Mesodermal cell (in vitro differentiated cells): ENCODE results near the gene PARP15.

Experiments used
- H3K27ac ChIP-seq: 2 replicates; pipeline ENCODE4 v1.7.0; 2013; ENCODE audit warnings: mild to moderate bottlenecking, low read depth, low read length, moderate library complexity; ENCODE audit not compliant: severe bottlenecking
- H3K36me3 ChIP-seq: 2 replicates; pipeline ENCODE4 v1.7.1; 2013; ENCODE audit warnings: mild to moderate bottlenecking, low read length, moderate library complexity; ENCODE audit not compliant: control insufficient read depth, insufficient read depth
- H3K4me1 ChIP-seq: one replicate; pipeline ENCODE4 v1.7.1; 2013; ENCODE audit warnings: mild to moderate bottlenecking, low read length; ENCODE audit not compliant: insufficient read depth, control insufficient read depth, poor library complexity, severe bottlenecking
- H3K4me3 ChIP-seq: 2 replicates; pipeline ENCODE4 v1.7.0; 2013; ENCODE audit warnings: low read length, control low read depth, mild to moderate bottlenecking; ENCODE audit not compliant: insufficient read depth, poor library complexity, severe bottlenecking; ENCODE audit errors: extremely low read depth
- H3K9me3 ChIP-seq: 2 replicates; pipeline ENCODE4 v1.7.1; 2013; ENCODE audit warnings: mild to moderate bottlenecking, low read length, moderate library complexity; ENCODE audit not compliant: control insufficient read depth
- WGBS, 2 experiments: methylation state at CpG; one replicate each; pipeline ENCODE4 v1.1.5; 2013; ENCODE audit warnings: missing lambda C conversion rate in 2 of 2; ENCODE audit not compliant: insufficient coverage in 2 of 2; 5-methylcytosine and 5-hydroxymethylcytosine counted together

The PARP15 gene

DNA sequence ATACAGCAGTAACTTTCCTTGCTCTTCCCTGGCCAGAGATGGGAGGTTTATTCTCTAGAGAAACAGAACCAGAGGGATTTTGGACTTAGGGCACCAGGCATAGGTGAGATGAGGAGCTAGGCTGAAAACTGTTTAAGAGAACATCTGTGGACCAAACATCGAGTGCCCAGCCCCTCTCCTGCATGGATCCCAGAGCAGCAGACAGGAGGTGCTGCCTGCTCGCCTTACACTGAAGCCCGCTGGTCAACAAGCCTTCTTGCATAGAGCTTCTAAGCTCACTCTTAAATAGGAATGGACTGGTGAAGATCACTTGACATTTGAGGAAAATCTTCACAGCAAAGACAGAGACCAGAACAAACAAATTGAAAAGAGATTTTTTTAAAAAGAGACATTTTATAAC lies 41.2 kb downstream of the PARP15 start:
- H3K36me3 ChIP-seq = no peaks in the 10 kb centered on the region
- H3K27ac ChIP-seq = no peak overlapping the region
- H3K4me1 ChIP-seq = no peaks in the 10 kb centered on the region
- H3K9me3 ChIP-seq = no peaks in the 10 kb centered on the region
- 77 to 86% methylated on average over 2 to 3 of the region's 3 CpGs for WGBS, 2 experiments
- no peak overlapping the region for H3K4me3 ChIP-seq

DNA sequence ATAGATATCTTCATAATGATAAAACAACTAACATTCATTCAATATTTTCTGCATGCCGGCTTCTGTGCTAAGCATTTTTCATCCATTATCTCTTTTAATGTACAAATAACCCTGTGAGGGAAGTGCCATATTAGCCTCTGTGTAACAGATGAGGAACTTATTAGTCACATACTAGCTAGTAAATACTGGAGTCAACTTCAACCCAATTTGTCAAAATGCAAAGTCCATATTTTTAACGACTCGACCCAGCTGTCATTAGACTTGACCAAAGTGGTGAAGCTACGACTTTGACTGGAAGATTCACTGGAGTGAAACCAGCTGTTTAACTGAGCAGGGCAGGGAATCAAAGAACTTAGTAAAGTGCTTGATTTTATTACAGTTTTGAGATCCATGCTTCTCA lies 41.6 kb downstream of the PARP15 start:
- no peak overlapping the region for H3K27ac ChIP-seq
- H3K9me3 ChIP-seq = no peaks in the 10 kb centered on the region
- WGBS, 2 experiments = 91 to 100% methylated on average over 2 to 3 of the region's 4 CpGs
- H3K4me3 ChIP-seq = no peak overlapping the region
- no peaks in the 10 kb centered on the region for H3K4me1 ChIP-seq
- no peaks in the 10 kb centered on the region for H3K36me3 ChIP-seq

DNA sequence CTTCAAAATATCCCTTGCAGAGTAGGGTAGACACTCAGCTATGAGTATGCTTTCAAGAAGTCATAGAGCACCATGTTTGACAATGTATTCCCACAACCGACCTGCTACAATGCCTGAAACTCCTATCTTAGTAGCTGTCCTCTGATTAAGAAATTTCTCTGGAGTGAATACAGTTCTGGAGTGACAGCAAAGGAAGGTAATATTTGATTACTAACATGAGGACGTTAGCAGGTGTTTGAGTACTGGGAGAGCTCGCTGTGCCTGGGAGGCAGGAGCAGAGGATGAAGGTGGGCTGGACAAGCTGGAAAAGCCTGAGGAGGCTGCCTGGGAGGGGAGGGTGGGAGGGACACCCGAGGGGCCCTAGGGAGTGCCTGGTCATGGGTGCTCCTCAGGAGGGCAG lies 42.9 kb downstream of the PARP15 start:
- no peak overlapping the region for H3K4me3 ChIP-seq
- no peaks in the 10 kb centered on the region for H3K9me3 ChIP-seq
- H3K36me3 ChIP-seq = no peaks in the 10 kb centered on the region
- 80 to 82% methylated on average over 3 of the region's 4 CpGs for WGBS, 2 experiments
- H3K4me1 ChIP-seq = no peaks in the 10 kb centered on the region
- no peak overlapping the region for H3K27ac ChIP-seq

DNA sequence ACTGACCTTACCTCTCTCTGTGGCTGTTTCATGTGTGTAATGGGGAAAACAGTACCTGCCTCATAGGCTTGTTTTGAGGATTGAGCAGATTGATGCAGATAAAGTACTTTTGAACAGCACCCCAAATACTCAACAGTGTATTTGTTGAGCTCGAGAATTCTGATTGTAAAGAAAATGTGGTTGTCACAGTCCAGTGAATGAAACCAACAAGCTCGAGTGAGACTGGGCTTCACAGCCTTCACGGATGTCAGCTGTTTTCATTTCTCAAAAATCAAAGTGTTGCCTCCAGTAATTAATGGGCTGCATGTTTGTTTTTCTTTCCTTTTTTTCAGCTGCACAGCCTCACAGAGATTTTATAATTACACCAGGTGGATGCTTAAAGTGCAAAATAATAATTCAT lies 43.7 kb downstream of the PARP15 start:
- Histone ChIP-seq H3K27ac (no peak overlapping the region), H3K36me3 (no peaks in the 10 kb centered on the region), H3K4me1 (no peaks in the 10 kb centered on the region), H3K9me3 (no peaks in the 10 kb centered on the region), H3K4me3 (no peak overlapping the region)
- WGBS, 2 experiments = 100% methylated on average over 1 of the region's 3 CpGs; no CpG with 5 or more reads in 1 of the 2 experiments

DNA sequence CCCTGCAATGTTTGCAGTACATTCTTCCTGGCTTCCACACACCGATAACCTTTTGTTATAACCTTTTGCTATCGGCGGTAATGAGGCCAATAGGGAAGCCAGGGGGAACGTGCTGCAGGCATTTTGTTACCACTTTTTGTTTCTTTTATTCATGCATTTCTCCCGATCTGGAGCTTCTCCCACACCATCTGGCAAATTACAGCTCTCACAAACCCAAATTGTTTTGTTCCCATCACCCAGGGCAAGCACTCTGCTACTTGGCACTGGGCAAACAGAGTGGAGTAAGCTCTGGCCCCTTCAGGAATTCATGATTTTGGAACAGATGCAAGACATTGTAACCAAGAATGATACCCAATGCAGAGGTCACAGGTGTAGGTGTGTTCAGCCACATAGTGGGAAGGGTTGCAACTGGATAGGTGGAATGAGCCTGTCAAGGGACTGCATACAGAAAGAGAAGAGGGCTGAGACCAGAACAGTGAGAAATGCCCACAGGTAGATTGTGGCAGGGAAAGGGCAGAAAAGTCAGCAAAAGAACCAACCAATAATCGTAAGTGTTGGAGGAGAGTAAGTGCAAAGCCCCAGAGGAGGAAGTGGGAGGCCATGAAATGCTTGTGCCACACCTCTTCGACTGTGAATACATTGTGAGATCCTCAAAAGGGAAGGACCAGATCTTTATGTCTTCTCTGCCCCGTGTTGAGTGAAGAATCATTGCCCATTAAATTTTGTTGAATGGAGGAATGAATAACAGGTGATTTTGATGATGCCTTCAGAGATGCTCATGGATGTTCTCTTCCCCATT lies 45.8 kb downstream of the PARP15 start:
- 85 to 93% methylated on average over 7 to 8 of the region's 8 CpGs for WGBS, 2 experiments
- no peaks in the 10 kb centered on the region for H3K9me3 ChIP-seq
- H3K4me3 ChIP-seq = no peak overlapping the region

DNA sequence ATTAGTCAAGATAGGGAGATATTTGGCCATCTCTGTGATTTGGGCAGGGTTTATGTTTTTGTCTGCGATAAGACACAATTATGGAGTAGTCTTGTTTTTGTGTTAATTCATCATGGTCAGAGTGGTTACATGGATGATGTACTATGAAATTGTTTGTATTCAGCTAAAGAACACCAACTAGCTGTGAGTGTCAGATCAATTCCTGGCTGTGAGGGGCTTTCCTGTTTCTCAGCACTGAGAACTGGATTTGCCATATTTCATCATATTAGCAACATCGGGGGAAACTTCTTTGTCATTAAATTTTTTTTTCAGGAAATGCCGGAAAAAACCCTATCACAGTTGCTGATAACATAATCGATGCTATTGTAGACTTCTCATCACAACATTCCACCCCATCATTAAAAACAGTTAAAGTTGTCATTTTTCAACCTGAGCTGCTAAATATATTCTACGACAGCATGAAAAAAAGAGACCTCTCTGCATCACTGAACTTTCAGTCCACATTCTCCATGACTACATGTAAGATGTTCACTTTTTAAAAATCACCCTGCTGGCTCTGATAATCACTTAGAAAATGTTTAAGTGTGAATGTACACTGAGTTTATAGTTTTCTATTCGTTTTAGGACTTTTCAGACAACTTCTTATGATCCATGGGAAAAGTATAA lies 49.2 kb downstream of the PARP15 start:
- Histone ChIP-seq H3K4me3 (no peak overlapping the region), H3K27ac (no peak overlapping the region), H3K4me1 (no peaks in the 10 kb centered on the region), H3K36me3 (no peaks in the 10 kb centered on the region), H3K9me3 (peaks cover 6% of the 10 kb centered on the region)
- WGBS, 2 experiments = 85 to 90% methylated on average over 5 to 6 of the region's 6 CpGs

More for the DNA sequence above, 45.8 kb downstream of the PARP15 start:
- Histone ChIP-seq H3K27ac (no peak overlapping the region), H3K4me1 (no peaks in the 10 kb centered on the region), H3K36me3 (no peaks in the 10 kb centered on the region)

DNA sequence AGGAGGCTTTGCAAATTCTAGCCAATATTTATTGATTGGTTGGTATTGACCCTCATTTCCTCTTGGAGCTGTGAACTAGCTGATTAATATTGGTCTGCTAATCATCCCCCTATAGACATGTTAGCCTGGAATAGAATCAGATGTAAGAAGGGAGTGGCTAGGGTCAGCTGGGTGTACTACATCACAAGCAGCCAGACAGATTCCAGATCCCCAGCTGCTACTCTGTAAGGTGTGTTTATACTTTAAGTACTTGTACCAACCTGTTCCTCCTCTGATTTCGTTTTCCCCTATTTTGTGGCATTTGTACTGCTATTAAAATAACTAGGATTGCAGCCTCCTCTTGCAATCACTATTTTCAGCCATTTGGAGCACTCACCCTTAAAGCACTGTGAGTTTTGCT lies 49.9 kb downstream of the PARP15 start:
- WGBS, 2 experiments = no CpG with 5 or more reads among the region's 1 CpG
- Histone ChIP-seq H3K4me3 (no peak overlapping the region), H3K27ac (no peak overlapping the region), H3K4me1 (no peaks in the 10 kb centered on the region), H3K36me3 (no peaks in the 10 kb centered on the region), H3K9me3 (peaks cover 6% of the 10 kb centered on the region)

DNA sequence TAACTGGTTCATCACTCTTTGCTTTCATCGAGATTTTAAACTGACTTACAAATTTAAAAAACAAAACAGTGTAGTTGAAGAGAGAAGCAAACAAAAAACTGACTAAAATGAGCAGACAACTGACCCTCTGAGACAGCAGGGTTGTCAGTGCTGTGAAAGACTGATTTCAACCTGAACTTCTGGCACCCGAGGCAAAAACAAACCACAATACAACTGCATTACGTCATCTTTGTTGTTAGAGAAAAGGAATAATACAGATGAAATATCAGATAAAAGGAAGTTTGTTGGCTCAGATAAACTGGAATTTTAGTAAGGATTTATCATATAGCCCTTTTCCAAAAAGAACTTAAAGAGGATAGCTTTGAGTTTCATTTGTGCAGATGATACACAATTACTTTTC lies 51.1 kb downstream of the PARP15 start:
- no CpG with 5 or more reads among the region's 3 CpGs for WGBS, 2 experiments
- Histone ChIP-seq H3K4me3 (no peak overlapping the region), H3K9me3 (peaks cover 6% of the 10 kb centered on the region)

DNA sequence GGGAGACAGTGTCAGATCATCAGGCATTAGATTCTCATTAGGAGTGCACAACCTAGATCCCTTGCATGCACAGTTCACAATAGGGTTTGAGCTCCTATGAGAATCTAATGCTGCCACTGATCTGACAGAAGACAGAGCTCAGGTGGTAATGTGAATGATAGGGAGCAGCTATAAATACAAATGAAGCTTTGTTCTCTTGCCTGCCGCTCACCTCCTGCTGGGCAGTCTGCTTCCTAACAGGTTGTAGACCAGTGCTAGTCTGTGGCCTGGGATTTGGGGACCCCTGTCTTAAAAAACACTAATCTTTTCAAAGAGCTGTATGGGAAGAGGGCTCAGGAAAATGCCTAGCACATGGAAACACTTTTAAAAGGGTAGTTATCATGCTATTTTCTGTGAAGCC lies 52.3 kb downstream of the PARP15 start:
- Histone ChIP-seq H3K4me1 (no peaks in the 10 kb centered on the region), H3K9me3 (peaks cover 6% of the 10 kb centered on the region), H3K4me3 (no peak overlapping the region), H3K27ac (no peak overlapping the region), H3K36me3 (no peaks in the 10 kb centered on the region)
- WGBS, 2 experiments = 86 to 100% methylated on average over 1 of the region's 1 CpG

More for the DNA sequence above, 51.1 kb downstream of the PARP15 start:
- Histone ChIP-seq H3K27ac (no peak overlapping the region), H3K4me1 (no peaks in the 10 kb centered on the region), H3K36me3 (no peaks in the 10 kb centered on the region)

DNA sequence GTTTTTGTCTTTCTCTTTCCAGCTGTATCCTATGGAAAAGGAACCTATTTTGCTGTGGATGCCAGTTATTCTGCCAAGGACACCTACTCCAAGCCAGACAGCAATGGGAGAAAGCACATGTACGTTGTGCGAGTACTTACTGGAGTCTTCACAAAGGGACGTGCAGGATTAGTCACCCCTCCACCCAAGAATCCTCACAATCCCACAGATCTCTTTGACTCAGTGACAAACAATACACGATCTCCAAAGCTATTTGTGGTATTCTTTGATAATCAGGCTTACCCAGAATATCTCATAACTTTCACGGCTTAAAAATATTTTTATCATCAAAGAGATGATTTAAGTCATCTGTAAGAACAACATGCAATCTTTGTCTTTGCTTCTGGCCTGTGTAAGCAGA lies 58.3 kb downstream of the PARP15 start:
- 93 to 96% methylated on average over 3 of the region's 5 CpGs for WGBS, 2 experiments

DNA sequence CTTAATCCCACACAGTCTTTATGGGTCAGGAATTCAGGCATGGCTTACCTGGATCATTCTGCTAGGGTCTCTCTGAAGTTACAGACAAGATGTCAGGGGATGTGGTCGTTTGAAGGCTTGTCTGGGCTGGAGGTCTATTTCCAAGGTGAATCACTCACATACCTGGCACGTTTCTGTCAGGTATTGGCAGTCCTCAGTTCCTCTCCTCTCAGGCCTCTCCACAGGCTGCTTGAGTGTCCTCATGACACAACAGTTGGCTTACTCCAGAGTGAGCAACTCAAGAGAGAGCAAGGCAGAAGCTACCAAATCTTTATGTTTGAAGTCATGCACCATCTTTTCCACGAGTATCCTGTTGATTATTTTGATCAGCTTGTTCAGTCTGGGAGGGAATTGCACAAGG lies 59.2 kb downstream of the PARP15 start:
- Histone ChIP-seq H3K4me1 (no peaks in the 10 kb centered on the region), H3K36me3 (no peaks in the 10 kb centered on the region), H3K4me3 (no peak overlapping the region), H3K27ac (no peak overlapping the region), H3K9me3 (no peaks in the 10 kb centered on the region)
- 66 to 86% methylated on average over 3 of the region's 3 CpGs for whole genome bisulfite sequencing, 2 experiments

More for the DNA sequence above, 58.3 kb downstream of the PARP15 start:
- H3K4me1 ChIP-seq = no peaks in the 10 kb centered on the region
- H3K9me3 ChIP-seq = no peaks in the 10 kb centered on the region
- H3K27ac ChIP-seq = no peak overlapping the region
- H3K4me3 ChIP-seq = no peak overlapping the region
- no peaks in the 10 kb centered on the region for H3K36me3 ChIP-seq
